ENCODE measurements around the gene LDB2.

LDB2 gene

GRCh38 chr4:16738558-16738957, 159.9 kb downstream of the LDB2 start:
- Histone ChIP-seq H3K79me2 (ENCODE audit: control insufficient read depth, insufficient read depth, low read length, unreplicated experiment) (no peaks in the 10 kb centered on the region), H2AFZ (ENCODE audit: low read length, unreplicated experiment) (no peak overlapping the region), H3K27ac (ENCODE audit: low read depth, low read length) (no peak overlapping the region), H3K4me1 (ENCODE audit: control insufficient read depth, insufficient read depth, low read length, unreplicated experiment) (no peaks in the 10 kb centered on the region), H3K4me3 (ENCODE audit: low read depth, low read length) (no peak overlapping the region), H3K27me3 (ENCODE audit: insufficient read depth, low read length) (no peaks in the 10 kb centered on the region), H3K36me3 (ENCODE audit: insufficient read depth, low read length) (no peaks in the 10 kb centered on the region)

GRCh38 chr4:16733509-16733908, 164.9 kb downstream of the LDB2 start:
- H2AFZ ChIP-seq (ENCODE audit: low read length, unreplicated experiment), result no peak overlapping the region
- no peak overlapping the region for H3K4me3 ChIP-seq (ENCODE audit: low read depth, low read length)
- no peaks in the 10 kb centered on the region for H3K79me2 ChIP-seq (ENCODE audit: control insufficient read depth, insufficient read depth, low read length, unreplicated experiment)
- H3K27me3 ChIP-seq (ENCODE audit: insufficient read depth, low read length), result 0 out of 2 replicates have a peak, but pooled peaks cover 8% of the 10 kb centered on the region
- H3K36me3 ChIP-seq (ENCODE audit: insufficient read depth, low read length), result no peaks in the 10 kb centered on the region
- H3K27ac ChIP-seq (ENCODE audit: low read depth, low read length), result no peak overlapping the region
- H3K4me1 ChIP-seq (ENCODE audit: control insufficient read depth, insufficient read depth, low read length, unreplicated experiment), result no peaks in the 10 kb centered on the region

DNA sequence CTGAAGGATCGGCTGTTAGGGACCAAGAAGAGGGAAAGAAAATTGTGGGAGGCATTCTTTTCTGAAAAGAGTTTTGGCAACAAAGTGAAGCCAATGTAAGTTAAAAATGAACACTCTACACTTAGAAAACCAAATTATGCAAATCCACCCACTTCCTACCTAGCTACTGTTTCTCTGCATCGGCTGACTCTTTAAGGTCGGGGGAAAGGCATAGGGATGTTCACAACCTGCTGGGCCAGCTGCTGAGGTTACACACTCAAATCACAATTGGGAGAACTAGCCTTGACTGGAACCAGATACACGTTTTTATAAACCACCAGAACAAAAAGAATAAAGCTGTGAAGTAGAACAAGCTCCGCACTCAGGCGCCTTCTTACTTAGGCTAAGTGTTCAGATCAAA, 165.7 kb downstream of the LDB2 start:
- no peaks in the 10 kb centered on the region for H3K4me1 ChIP-seq (ENCODE audit: control insufficient read depth, insufficient read depth, low read length, unreplicated experiment)
- H3K36me3 ChIP-seq (ENCODE audit: insufficient read depth, low read length), result no peaks in the 10 kb centered on the region
- 0 out of 2 replicates have a peak, but pooled peaks cover 8% of the 10 kb centered on the region for H3K27me3 ChIP-seq (ENCODE audit: insufficient read depth, low read length)
- no peak overlapping the region for H2AFZ ChIP-seq (ENCODE audit: low read length, unreplicated experiment)
- H3K27ac ChIP-seq (ENCODE audit: low read depth, low read length), result no peak overlapping the region
- H3K79me2 ChIP-seq (ENCODE audit: control insufficient read depth, insufficient read depth, low read length, unreplicated experiment), result no peaks in the 10 kb centered on the region
- H3K4me3 ChIP-seq (ENCODE audit: low read depth, low read length), result no peak overlapping the region

GRCh38 chr4:16731776-16732380, 166.6 kb downstream of the LDB2 start:
- Histone ChIP-seq H3K4me1 (ENCODE audit: control insufficient read depth, insufficient read depth, low read length, unreplicated experiment) (no peaks in the 10 kb centered on the region), H3K4me3 (ENCODE audit: low read depth, low read length) (no peak overlapping the region), H3K27me3 (ENCODE audit: insufficient read depth, low read length) (peaks cover 11% of the 10 kb centered on the region; the same call in 1 of the 2 replicates), H2AFZ (ENCODE audit: low read length, unreplicated experiment) (no peak overlapping the region), H3K79me2 (ENCODE audit: control insufficient read depth, insufficient read depth, low read length, unreplicated experiment) (no peaks in the 10 kb centered on the region), H3K36me3 (ENCODE audit: insufficient read depth, low read length) (no peaks in the 10 kb centered on the region), H3K27ac (ENCODE audit: low read depth, low read length) (no peak overlapping the region)

- Histone ChIP-seq H2AFZ (ENCODE audit: low read length, unreplicated experiment) (no peak overlapping the region), H3K4me1 (ENCODE audit: control insufficient read depth, insufficient read depth, low read length, unreplicated experiment) (no peaks in the 10 kb centered on the region)
These were observed 167.8 kb downstream of the LDB2 start for GRCh38 chr4:16730522-16731205.

GRCh38 chr4:16729336-16729735, 169.1 kb downstream of the LDB2 start:
- Histone ChIP-seq H3K4me3 (ENCODE audit: low read depth, low read length) (no peak overlapping the region), H3K27ac (ENCODE audit: low read depth, low read length) (no peak overlapping the region), H3K36me3 (ENCODE audit: insufficient read depth, low read length) (no peaks in the 10 kb centered on the region), H3K4me1 (ENCODE audit: control insufficient read depth, insufficient read depth, low read length, unreplicated experiment) (no peaks in the 10 kb centered on the region), H3K27me3 (ENCODE audit: insufficient read depth, low read length) (peaks cover 18% of the 10 kb centered on the region; the same call in 1 of the 2 replicates), H3K79me2 (ENCODE audit: control insufficient read depth, insufficient read depth, low read length, unreplicated experiment) (no peaks in the 10 kb centered on the region), H2AFZ (ENCODE audit: low read length, unreplicated experiment) (no peak overlapping the region)

More at GRCh38 chr4:16730522-16731205, 167.8 kb downstream of the LDB2 start:
- Histone ChIP-seq H3K36me3 (ENCODE audit: insufficient read depth, low read length) (no peaks in the 10 kb centered on the region), H3K27ac (ENCODE audit: low read depth, low read length) (no peak overlapping the region), H3K79me2 (ENCODE audit: control insufficient read depth, insufficient read depth, low read length, unreplicated experiment) (no peaks in the 10 kb centered on the region), H3K4me3 (ENCODE audit: low read depth, low read length) (no peak overlapping the region), H3K27me3 (ENCODE audit: insufficient read depth, low read length) (peaks cover 18% of the 10 kb centered on the region; the same call in 1 of the 2 replicates)

GRCh38 chr4:16728849-16729248, 169.6 kb downstream of the LDB2 start:
- H3K27me3 ChIP-seq (ENCODE audit: insufficient read depth, low read length), result peaks cover 18% of the 10 kb centered on the region; the same call in 1 of the 2 replicates
- no peak overlapping the region for H3K27ac ChIP-seq (ENCODE audit: low read depth, low read length)
- no peak overlapping the region for H2AFZ ChIP-seq (ENCODE audit: low read length, unreplicated experiment)
- no peaks in the 10 kb centered on the region for H3K79me2 ChIP-seq (ENCODE audit: control insufficient read depth, insufficient read depth, low read length, unreplicated experiment)
- no peak overlapping the region for H3K4me3 ChIP-seq (ENCODE audit: low read depth, low read length)
- H3K4me1 ChIP-seq (ENCODE audit: control insufficient read depth, insufficient read depth, low read length, unreplicated experiment), result no peaks in the 10 kb centered on the region
- H3K36me3 ChIP-seq (ENCODE audit: insufficient read depth, low read length), result no peaks in the 10 kb centered on the region

GRCh38 chr4:16728111-16728510, 170.3 kb downstream of the LDB2 start:
- Histone ChIP-seq H3K4me3 (ENCODE audit: low read depth, low read length) (no peak overlapping the region), H3K79me2 (ENCODE audit: control insufficient read depth, insufficient read depth, low read length, unreplicated experiment) (no peaks in the 10 kb centered on the region), H3K27me3 (ENCODE audit: insufficient read depth, low read length) (peaks cover 17% of the 10 kb centered on the region; the same call in 1 of the 2 replicates), H2AFZ (ENCODE audit: low read length, unreplicated experiment) (no peak overlapping the region), H3K4me1 (ENCODE audit: control insufficient read depth, insufficient read depth, low read length, unreplicated experiment) (no peaks in the 10 kb centered on the region), H3K27ac (ENCODE audit: low read depth, low read length) (no peak overlapping the region), H3K36me3 (ENCODE audit: insufficient read depth, low read length) (no peaks in the 10 kb centered on the region)

DNA sequence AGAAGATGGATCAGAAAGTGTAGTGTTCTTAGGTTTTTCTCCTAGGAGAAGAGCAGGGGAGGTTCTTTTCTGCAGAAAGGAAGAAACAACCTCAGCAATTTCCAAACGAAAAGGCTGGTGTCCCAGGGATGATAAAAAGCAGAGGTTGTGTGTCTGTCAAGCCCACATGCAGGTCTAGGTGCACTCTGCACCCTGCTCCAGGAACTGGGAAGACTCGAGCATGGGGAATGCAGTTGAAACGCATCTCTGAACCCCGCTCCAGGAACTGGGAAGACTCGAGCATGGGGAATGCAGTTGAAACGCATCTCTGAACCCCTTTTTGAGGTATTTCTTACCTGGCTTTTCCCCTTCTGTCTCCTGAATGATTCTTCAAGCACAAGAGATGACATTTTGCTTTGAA, 171.2 kb downstream of the LDB2 start:
- Histone ChIP-seq H2AFZ (ENCODE audit: low read length, unreplicated experiment) (no peak overlapping the region), H3K27ac (ENCODE audit: low read depth, low read length) (no peak overlapping the region), H3K4me1 (ENCODE audit: control insufficient read depth, insufficient read depth, low read length, unreplicated experiment) (no peaks in the 10 kb centered on the region), H3K79me2 (ENCODE audit: control insufficient read depth, insufficient read depth, low read length, unreplicated experiment) (no peaks in the 10 kb centered on the region), H3K27me3 (ENCODE audit: insufficient read depth, low read length) (peaks cover 13% of the 10 kb centered on the region; the same call in 1 of the 2 replicates), H3K36me3 (ENCODE audit: insufficient read depth, low read length) (no peaks in the 10 kb centered on the region), H3K4me3 (ENCODE audit: low read depth, low read length) (no peak overlapping the region)

GRCh38 chr4:16726368-16727050, 171.9 kb downstream of the LDB2 start:
- Histone ChIP-seq H3K27me3 (ENCODE audit: insufficient read depth, low read length) (peaks cover 13% of the 10 kb centered on the region; the same call in 1 of the 2 replicates), H3K4me1 (ENCODE audit: control insufficient read depth, insufficient read depth, low read length, unreplicated experiment) (no peaks in the 10 kb centered on the region), H3K79me2 (ENCODE audit: control insufficient read depth, insufficient read depth, low read length, unreplicated experiment) (no peaks in the 10 kb centered on the region)

More at GRCh38 chr4:16726368-16727050, 171.9 kb downstream of the LDB2 start:
- Histone ChIP-seq H3K36me3 (ENCODE audit: insufficient read depth, low read length) (no peaks in the 10 kb centered on the region), H2AFZ (ENCODE audit: low read length, unreplicated experiment) (no peak overlapping the region), H3K4me3 (ENCODE audit: low read depth, low read length) (no peak overlapping the region), H3K27ac (ENCODE audit: low read depth, low read length) (no peak overlapping the region)
